BJ (cell line): ENCODE measurements around the gene TRAK1. TPM values are rescaled to one million over a fixed set of nuclear protein-coding genes. Genes with fewer than 3 reads are reported as not detected.

Experiments used
- CTCF ChIA-PET: fragments of 350-600 bp; formaldehyde crosslinking; extraction: SDS; loops from one replicate; lab custom pipeline; 2021; ENCODE audit warnings: antibody characterized with exemption, inconsistent platforms; lab: Yijun Ruan, JAX
- POLR2A ChIA-PET: fragments of 300-600 bp; sonication (Branson Sonifier 250); formaldehyde crosslinking; extraction: SDS; loops from one replicate; lab custom pipeline; 2021; ENCODE audit warnings: antibody characterized with exemption; lab: Charles Lee
- DNase-seq: peaks from one replicate; pipeline ENCODE4 v3.0.0-alpha.2; 2011; ENCODE audit warnings: low read depth
- H3K27me3 ChIP-seq: 2 replicates; pipeline ENCODE4 v1.6.0; 2011; ENCODE audit warnings: low read length; ENCODE audit not compliant: control insufficient read depth, insufficient read depth
- H3K36me3 ChIP-seq: 2 replicates; pipeline ENCODE4 v1.5.1; 2011; ENCODE audit warnings: low read length; ENCODE audit not compliant: control insufficient read depth, insufficient read depth
- H3K4me3 ChIP-seq: 2 replicates; pipeline ENCODE4 v1.5.1; 2011; ENCODE audit warnings: low read depth, mild to moderate bottlenecking, control low read depth, low read length
- CTCF ChIP-seq: IDR thresholded peaks from 2 replicates; pipeline ENCODE4 v1.5.1; 2011; ENCODE audit warnings: low read depth, mild to moderate bottlenecking, control low read depth, inconsistent platforms, low read length, moderate library complexity; ENCODE audit not compliant: insufficient read depth
- polyA plus RNA-seq: library from polyadenylated mRNA; depleted of rRNA; stranded (reverse); fragments of >200 nt; gene quantifications from 2 replicates; pipeline ENCODE4 v1.2.3, GENCODE V29; 2011

The TRAK1 gene
- polyA plus RNA-seq, 1 experiment = 36.3 TPM

- CTCF ChIA-PET = interaction anchor here (1.0 kb wide), 1 partner anchor 217 kb away, joined by 4 read pairs; no protein-coding TSS in a partner anchor
- no peak for DNase-seq
These were observed 135.6 kb downstream of the TRAK1 start for GRCh38 chr3:42226470-42227425.

GRCh38 chr3:42228796-42229195, 137.6 kb downstream of the TRAK1 start:
- H3K27me3 ChIP-seq = no peaks in the 10 kb centered on the region
- peak; percentile 23; the same call in 1 of the 2 replicates for TF ChIP-seq CTCF
- ChIA-PET CTCF (interaction anchor here (0.7 to 3.0 kb wide), 14 partner anchors 18 to 345 kb away, joined by 3 to 47 read pairs (median 5); no protein-coding TSS in a partner anchor), POLR2A (no interaction called here)
- H3K4me3 ChIP-seq = no peak overlapping the region
- no peak for DNase-seq
- H3K36me3 ChIP-seq = no peaks in the 10 kb centered on the region; the same call in 1 of the 2 replicates

More at GRCh38 chr3:42226470-42227425, 135.6 kb downstream of the TRAK1 start:
- TF ChIP-seq CTCF = no peak
- POLR2A ChIA-PET = no interaction called here
- H3K27me3 ChIP-seq = no peaks in the 10 kb centered on the region
- no peak overlapping the region for H3K4me3 ChIP-seq
- H3K36me3 ChIP-seq = peaks cover 9% of the 10 kb centered on the region

GRCh38 chr3:42229266-42229941, 138.2 kb downstream of the TRAK1 start:
- DNase-seq = no peak
- ChIA-PET CTCF (interaction anchor here (0.7 to 3.0 kb wide), 25 partner anchors 11 to 346 kb away, joined by 3 to 47 read pairs (median 5); partner anchors contain the start of gene VIPR1), POLR2A (no interaction called here)
- H3K36me3 ChIP-seq = no peaks in the 10 kb centered on the region
- no peaks in the 10 kb centered on the region; the same call in 1 of the 2 replicates for H3K27me3 ChIP-seq
- TF ChIP-seq CTCF = no peak
- H3K4me3 ChIP-seq = no peak overlapping the region

GRCh38 chr3:42229942-42230688, 139.0 kb downstream of the TRAK1 start:
- ChIA-PET CTCF (interaction anchor here (0.6 to 3.0 kb wide), 24 partner anchors 12 to 347 kb away, joined by 3 to 47 read pairs (median 5); partner anchors contain the start of gene VIPR1), POLR2A (no interaction called here)
- DNase-seq = no peak
- Histone ChIP-seq H3K27me3 (no peaks in the 10 kb centered on the region; the same call in 1 of the 2 replicates), H3K36me3 (no peaks in the 10 kb centered on the region), H3K4me3 (no peak overlapping the region)
- TF ChIP-seq CTCF = peak; percentile 64
